NCI-H1694 (cell line): ENCODE measurements around the gene SMIM5.
A peak's percentile ranks its signal among the peaks of the same experiment; 100 is the strongest.
"Not testable (repeated sequence)": the region's sequence is repeated elsewhere in the genome, so short reads cannot be mapped to it uniquely, and the experiment has no call there.

ENCODE experiments used
- DNase-seq: peaks from one replicate; lab custom pipeline; 2025; lab: John Stamatoyannopoulos, UW

The SMIM5 gene

DNA sequence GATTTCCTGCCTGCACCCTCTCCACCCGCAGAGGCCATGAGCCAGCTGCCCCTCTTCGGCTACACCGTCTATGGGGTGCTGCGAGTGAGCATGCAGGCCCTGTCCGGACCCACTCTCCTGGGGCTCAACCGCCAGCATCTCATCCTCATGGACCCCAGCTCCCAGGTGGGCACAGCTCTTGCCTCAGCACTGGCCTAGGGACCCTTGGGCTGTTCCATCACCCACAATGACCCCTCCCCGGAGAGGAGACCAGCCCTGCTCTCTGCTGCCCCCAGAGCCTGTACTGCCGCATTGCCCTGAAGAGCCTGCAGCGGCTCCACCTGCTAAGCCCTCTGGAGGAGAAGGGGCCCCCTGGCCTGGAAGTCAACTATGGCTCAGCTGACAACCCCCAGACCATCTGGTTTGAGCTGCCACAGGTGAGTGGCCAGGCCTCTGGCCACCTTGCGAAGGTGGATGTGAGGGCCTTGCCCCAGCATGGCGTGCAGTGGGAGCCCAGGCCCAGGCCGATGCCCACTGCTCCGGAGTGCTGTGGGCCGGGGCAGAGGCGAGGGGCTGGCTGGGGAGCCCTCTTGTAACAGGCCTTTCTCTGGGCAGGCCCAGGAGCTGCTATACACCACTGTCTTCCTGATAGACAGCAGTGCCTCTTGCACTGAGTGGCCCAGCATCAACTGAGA lies 7.3 kb upstream of the SMIM5 start:
- DNase-seq: peak; percentile 22

DNA sequence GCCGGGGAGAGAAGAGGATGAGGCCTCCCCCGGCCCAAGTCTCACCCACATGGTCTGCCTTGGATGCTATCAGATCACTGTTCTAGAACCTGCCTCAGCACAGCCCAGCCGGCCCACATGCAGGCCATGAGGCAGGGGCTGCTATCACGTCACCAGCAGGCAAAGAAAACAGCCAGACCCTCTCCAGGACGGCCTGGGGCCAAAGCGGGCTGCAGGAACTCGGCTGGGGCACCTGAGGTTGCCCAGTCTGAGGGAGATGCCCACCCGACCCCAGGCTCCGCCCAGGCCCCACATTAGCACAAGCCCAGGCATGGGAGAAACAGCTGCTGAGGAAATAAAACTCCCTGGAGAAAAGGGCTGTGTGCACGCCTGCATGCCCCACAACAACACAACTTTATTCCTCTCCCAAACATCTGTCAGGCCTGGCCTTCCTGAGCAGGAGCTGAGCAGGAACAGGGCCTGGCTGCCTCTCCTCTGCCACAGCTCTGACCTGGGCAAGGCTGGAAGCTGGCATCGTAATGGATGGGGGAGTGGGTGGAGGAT lies 6.7 kb upstream of the SMIM5 start:
- DNase-seq: peak; percentile 80

DNA sequence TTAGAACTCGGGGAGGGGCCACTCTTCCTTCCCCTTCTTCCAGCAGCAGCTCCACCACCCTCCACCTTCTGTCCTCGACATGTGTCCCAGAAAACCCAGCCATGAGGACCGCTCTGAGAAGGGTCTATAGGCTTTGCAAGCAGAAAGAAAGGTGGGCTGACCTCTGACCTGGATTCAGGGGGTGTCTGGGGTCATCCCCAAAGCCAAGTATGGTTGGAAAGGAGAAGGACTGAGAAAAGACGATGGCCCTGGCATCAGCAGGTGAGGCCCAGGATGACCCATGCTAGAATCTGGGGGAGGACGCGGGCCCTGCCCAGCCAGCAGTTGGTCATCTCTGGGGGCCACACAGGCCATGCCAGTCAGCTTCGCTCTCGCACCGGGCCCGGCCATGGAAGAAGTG lies 6.1 kb upstream of the SMIM5 start:
- DNase-seq: no peak

DNA sequence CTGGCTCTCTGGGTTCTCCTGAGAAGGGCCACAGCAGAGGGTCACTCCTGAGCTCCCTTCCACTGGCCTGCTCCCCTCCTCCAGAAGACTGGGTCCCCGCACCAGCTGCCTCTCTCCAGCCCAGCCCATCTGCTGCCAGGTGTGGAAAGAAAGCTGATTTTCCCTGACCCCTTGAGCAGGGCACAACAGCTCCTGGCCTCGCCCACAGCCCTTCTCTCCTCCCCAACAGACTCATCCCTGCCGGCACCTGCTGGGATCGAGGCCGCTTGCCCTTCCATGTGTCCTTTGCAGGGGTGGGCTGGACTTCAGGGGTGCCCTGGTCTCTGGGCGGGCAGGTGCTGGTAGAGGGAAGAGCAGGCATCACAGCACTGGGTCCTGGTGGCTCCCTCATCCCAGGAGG lies 4.8 kb upstream of the SMIM5 start:
- no peak for DNase-seq

DNA sequence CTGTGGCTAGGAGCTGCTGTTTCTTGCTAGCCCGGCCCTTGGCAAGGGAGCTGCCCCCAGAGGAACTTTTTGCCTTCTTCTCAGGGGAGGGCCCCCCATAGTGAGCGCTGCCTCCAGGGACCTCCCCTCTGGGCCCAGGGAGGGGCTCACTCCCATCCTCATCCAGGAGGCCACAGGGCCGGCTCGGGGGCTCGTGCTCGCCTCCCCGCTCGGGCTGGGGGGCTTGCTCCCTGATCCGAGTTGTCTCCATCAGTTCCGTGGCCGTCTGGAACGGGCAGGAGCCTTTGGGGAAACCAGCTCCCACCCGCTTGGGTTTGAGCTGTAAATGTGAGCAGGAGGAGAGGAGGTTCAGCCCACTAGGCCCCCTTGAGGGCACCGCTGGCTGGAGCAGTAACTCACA lies 4.1 kb upstream of the SMIM5 start:
- DNase-seq: no peak

DNA sequence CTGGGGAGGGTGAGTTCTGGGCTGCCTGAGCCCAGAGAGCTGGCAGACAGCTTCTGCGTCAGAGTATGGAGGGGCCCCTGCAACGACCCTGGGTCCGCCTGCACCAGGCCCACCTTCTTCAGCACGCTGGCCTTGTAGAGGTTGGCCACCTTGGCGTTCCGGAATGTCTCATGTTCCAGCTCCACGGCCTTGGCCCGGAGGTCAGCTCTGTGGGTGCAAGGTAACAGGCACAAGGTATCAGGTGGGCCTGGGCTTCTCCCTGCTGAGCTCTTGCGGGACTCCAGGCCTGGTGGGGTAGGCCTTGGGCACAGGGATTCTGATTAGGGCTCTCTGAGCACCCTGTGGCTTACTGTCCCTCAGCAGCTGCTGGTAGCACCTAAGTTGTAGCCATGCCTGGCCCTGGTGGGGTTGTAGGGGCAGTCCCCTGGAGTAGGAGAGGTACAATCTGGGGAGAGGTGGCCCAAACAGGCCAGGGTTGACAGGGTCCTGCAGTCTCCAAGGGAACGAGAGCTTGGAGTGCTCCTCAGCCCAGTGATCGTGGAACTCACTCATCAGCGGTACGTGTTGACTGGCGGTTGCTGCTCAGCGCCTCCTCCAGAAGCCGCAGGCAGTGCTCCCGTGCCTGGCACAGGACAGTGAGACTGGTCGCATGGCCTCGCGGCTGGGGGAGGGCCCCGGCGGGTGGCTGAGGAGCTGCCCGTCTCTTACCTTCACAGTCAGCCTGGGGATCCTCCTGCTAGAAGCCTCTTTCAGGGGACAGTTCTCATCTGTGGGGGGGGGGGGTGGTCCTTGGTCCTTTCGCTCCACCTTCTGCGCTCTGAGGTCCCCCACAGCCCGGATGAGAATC lies 2.9 kb upstream of the SMIM5 start:
- DNase-seq: no peak

DNA sequence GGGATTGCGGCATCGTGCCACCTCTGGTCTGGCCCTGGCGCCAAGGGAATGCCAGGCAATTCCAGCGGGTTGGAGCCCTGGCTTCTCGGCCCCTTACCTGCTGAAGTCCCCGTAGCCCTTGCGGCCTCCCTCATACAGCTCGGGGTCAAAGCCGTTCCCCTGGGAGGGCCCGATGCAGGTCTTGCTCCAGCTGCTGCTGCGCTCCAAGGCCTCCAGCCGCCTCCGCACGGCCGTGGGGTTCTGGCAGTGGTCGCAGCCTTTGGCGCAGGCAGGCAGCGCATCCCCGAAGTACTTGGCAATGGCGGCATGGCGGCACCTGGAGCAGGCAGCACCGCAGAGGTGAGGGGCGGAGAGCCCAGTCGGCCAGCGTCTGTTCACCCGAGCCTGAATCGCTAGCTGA lies 1.9 kb upstream of the SMIM5 start:
- no peak for DNase-seq

DNA sequence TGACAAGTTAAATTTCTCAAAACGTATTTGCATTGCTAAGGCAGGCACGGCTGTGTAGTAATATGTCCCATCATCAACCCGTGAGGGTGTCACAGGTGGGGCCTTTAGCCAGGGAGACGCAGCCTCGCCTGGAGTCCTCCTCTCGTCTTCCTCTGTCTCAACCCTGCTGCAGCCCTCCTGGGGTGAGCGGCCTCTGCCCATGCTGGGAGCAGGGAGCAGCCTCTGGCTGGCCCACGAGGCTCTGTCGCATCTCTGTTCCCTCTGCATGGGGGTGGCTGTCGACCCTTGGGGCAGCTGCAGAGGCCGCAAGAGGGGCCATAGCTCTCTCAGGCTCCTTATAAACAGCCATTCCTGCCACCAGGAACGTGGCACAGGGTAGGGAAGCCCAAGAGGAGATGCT lies 806 bp upstream of the SMIM5 start:
- DNase-seq: no peak

DNA sequence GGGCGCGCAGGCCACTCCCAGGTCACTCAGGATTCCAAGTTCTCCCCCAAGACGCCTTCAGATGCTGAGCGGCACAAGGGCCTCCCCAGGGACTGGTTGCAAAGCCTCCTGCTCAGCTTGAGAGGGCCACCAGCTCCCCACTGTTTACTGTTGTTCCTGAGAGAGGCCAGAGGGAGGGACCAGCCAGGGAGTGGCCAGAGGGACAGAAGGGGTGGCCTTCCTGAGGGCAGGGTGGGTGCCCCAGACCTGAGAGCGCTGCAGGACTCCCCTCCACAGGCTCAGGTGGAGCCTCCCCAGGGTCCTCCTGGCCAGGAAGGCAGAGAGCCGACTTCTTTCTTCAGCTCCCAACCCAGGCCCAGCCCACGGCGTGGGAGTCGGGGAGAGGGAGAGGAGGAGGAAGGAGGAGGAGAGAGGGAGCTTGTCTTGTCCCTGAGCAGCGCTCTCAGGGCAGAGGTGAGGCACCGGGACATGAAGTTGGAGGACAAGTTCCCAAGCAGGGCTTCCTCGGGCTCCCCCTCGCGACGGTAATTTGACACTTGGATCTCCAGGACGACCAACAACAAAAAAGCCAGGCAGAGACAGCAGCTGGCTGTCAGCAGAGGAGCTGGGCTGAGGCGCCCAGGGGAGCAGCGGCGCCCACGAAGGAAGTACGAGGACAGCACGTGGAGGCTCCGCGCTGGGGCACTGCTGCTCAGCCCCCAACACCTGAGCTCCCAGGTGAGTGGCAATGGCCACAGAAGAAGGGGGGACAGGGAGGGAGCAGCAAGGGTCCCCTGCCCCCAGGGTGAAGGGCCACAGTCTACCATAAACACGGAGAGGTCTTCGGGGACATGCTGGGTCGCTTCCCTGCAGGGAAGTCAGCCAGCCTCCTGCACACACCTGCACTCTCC lies 497 bp downstream of the SMIM5 start:
- peak; percentile 89 for DNase-seq

DNA sequence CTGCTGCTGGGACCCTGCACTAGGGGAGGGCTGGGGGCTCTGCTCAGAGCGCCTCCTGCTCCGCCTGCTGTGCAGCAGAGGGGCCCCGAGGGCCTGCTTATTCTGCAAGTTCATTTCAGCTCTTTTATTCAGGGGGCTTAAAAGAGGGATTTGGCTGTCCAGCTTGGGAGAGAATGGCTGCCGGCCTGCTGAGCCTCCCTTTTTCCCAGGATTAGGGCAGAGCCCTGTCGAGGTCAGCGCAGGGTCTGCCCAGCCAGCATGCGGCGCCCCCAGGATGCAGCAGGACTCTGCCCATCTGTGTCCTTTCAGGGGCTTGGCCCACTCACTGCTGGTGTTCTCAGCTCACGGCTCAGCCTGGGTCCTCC lies 1.1 kb downstream of the SMIM5 start:
- DNase-seq: no peak

DNA sequence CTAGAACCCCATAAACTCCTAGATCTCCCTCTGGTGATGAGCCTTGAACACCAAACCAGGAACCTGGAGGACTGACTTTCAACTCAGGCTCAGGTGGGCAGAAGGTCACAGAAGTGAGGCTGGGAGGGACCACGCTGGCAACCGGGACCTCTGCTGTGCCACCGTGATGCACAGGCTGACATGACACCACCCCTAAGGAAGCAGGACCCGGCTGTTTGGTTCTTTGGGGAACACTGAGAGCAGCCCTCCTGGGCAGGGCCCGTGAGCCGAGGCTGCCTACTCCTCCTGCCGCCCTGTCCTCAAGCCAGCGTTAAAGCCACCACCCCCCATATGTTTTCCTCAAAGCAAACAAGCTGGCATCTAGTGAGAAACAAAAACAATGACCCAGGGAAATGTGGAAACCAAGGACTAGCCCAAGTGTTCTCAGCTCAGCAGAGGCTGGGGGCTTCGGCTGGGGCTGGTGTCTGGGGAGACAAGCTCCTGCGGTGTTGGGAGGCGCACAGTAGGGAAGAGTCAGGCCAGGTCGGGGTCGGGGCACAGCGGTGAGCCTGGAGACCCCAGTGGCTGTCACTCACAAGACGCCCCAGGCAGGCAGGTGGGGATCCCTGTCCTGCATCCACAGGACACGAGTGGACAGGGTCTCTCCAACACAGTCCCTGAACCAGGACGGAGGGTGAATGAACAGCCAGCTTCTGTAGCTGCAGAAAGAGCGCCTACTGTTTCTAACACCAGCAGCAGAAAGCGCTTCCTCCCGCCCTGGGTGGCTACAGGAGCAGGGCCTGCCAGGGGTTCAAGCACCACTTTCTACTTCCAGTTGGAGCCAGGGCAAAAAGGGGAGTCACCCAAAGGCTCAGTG lies 1.7 kb downstream of the SMIM5 start:
- no peak for DNase-seq

DNA sequence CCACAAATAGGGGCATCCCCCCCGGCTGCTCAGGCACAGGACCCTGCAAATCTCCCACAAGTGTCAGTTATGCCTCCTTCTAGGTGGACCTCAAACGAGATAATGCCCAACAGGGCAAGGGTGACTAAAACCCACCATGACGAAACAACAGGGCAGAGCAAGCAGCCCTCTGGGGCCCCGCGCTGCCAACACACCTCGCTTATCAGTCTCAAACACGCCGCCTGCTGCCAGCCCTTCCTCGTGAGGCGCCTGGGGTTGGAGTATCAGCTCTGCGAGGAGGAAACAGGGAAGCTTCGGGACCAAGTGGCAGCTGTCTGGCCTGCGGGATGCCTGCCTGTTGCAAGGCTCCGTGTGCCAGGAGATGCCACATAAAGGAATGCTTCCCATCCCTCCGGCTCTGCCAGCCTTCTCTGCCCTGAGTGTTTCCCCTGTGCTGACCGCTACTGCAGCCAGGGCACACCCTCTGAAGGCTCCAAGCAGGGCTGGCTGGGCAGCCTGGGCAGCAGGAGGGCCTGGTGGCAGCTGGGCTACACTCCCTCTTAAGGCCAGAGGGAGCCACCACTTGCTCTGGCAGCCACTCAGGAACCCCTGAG lies 2.5 kb downstream of the SMIM5 start:
- no peak for DNase-seq

DNA sequence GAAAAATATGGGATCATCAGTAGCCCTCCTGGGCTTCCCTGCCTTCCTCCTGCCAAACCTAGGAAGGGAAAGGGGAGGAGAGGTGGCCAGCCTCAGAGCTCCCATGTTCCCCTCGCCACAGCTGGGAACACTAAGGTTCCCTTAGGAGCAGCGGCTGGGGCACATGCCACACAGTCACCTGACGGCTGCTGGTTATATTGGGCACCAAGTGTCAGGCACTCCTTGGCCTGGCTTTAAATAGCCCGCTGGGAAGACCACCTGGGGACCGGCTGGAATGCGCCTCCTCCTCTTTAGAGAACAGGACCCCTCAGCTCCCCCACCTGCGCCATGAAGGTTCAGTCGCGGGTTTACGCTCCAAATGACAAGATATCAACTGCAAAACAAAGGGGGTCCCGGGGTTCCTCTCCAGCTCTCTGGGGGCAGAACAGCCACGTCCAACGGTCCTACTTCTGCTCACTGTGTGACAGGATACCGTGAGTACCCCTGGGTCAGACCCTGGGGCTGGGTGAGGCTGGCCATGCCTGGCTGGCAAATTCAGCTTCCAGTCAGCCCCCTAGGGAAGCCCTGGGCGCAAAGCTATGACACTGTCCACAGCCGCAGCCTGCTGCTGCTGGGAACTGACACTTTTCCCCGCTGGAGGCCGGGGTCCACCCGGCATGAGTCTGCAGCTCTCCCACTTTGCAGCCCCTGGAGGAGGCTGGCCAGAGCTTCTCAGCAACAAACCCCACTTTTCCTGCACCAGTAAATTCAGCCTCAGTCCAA lies 3.3 kb downstream of the SMIM5 start:
- DNase-seq: no peak

DNA sequence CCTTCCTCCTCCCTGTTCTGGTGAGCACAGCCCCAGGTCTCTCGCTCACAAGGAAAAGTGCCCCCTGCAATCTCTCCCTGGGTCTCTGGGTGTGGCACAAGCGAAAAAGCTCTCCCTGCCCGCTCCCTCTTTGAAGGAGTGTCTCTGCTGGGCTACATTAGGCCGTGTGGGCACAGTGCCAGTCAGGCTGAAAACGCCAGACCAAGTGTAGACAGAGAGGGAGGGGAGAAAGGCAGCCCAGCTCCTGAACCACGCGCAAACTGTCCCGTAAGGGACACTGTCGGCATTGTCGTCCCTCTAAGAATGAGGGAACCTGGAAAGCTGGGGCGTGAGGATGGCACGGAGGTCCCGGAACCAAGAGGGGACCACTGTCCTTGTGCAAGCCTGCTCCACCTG lies 3.9 kb downstream of the SMIM5 start:
- no peak for DNase-seq

DNA sequence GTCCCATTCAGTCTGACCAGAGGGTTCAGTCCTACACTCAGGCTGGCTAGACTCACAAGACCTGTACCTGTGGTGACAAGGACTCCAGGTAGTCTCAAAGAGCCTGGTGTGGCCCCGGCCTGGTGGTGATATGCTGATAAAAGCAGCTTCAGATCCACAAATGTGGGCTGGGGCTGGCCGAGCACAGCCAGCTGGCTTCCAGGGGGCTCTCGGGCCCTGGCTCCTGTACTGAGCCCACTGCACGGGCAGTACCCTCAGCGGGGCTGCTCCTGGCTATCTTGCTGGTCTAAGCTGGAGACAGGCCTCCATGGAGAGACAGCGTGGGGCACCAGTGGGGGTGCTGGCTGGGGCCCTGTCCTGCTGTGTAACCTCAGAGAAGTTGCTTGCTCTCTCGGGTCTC lies 4.3 kb downstream of the SMIM5 start:
- no peak for DNase-seq

DNA sequence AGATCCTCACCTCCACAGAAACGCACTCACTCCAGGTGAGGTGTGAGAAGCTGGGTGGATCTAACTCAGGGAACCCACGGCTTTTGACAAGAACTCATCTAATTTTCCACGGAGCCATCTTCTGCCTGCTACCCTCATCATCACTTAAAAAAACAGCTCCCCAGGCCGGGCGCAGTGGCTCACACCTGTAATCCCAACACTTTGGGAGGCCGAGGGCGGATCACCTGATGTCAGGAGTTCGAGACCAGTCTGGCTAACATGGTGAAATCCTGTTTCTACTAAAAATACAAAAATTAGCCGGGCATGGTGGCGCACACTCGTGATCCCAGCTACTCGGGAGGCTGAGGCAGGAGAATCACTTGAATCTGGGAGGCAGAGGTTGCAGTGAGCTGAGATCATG lies 4.8 kb downstream of the SMIM5 start:
- not testable (repeated sequence) for DNase-seq

DNA sequence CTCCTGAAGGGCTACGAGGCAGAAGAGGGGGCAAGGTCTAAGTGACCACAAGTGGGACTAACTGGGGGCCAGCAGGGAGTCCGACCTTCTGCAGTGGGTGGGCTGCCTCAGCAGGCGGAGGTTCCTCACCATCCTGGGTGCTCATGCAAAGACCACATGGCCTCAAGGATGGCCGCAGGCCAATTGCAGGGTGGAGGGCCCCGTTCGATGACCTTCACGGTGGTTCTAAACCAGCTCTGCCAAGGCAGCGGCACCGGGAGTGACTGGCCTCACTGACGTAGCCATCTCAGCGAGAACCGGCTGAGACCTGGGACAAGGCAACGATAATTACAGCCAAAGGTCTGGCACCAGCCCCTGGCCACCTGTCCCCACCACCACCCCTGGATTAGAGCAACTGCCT lies 5.7 kb downstream of the SMIM5 start:
- DNase-seq: no peak

DNA sequence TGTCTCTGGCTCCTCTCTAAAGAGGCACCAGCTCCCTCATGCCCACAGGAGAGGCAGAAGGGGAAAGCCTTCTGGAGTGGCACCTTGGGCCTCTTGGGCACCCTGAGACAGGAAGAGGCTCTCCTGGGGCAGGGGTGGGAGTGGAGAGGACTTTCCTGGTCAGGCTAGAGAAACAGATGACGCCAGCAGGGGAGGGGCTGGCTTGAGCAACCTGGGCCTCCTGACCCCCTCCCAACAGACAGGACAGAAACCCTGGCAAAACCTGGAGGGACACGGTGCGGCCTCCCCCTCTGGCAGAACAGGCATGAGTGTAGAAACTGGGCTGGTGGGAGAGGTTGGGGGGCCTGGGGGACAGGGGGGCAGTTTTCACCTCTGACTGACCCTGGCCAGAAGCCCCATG lies 6.1 kb downstream of the SMIM5 start:
- DNase-seq: no peak

DNA sequence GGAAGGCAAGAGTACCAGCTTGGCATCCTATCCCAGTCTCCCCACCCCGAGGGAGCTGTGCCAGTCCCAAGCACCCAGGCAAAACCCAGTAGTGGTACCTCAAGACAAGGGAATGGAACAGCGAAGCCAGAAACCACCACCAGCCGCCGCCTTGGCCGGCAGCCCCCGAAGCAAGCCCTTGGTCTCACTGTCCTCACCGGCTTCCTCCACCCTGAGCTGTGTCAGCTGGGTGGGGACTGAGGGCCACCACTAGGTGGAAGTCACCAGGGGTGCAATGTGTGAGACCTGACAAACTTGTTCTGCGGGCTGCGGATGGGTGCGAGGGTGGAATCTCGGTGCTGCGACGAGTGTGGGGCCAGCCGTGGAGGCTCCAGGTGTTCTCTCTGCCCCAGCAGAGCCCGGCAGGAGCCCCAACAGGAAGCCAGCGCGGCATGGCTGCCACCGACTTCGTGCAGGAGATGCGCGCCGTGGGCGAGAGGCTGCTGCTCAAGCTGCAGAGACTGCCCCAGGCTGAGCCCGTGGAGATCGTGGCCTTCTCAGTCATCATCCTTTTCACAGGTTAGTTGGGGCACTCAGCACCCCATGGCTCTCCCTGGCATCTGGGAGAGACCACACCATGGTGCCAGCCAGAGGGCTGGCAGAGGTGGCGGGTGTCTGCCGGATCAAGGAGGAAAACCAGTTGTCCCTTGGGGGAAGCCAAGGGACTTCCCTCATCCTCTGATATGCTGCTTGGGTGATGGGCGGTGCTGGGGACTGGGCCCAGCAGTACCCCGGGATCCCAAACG lies 6.7 kb downstream of the SMIM5 start:
- DNase-seq: no peak
